ENCODE data around the gene STING1.

DNA sequence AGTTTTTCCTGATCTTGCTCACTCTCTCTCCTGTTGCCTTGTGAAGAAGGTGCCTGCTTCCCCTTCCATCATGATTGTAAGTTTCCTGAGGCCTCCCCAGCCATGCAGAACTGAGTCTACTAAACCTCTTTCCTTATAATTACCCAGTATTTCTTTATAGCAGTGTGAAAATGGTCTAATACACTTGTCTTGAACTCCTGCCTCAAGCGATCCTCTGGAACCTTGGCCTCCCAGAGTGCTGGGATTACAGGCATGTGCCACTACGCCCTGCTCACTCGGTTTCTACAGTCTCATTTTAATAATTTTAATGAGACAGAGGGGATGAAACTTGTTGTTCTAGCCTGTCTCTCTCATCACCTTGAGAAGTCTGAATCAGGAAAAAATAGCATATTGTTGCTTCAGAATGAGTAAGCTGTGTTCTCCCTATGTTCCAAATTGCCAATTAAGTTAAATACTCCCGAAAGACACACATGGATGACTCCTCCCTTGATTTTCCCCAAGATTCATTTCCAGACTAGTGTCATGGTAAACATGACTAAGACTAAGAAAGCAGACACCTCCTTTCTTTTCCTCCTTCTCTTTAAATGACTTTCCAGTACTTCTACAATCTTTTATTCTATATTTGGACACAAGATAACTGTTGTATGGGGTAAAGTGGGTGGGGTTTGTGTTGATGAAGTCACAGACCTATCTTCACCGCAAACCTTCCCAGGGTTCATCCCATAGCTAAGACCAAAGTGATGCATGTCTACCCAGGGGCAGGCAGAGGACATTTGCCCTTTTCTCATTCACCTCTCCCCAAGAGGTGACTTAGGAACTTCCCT, 35.4 kb downstream of the STING1 start:
- TF ChIP-seq EP300 (IDR thresholded peaks at IDR 0.05; ENCODE audit: borderline replicate concordance in 1 of 2, control insufficient read depth in 1 of 2, low read depth in 2 of 2, low read length in 2 of 2) (peak; percentile 94 to 97), YY1 (IDR thresholded peaks at IDR 0.05; ENCODE audit: low read depth, low read length) (no peak), ASH2L (IDR thresholded peaks at IDR 0.05; ENCODE audit: borderline replicate concordance, low read depth) (no peak), LARP7 (IDR thresholded peaks at IDR 0.05) (no peak), SRF (IDR thresholded peaks at IDR 0.05; ENCODE audit: low read depth in 2 of 2, low read length in 2 of 2) (peak in 1 of 2 experiments; percentile 84; a peak in 2 of 4 replicates), POLR2A (IDR thresholded peaks at IDR 0.05; ENCODE audit: low read depth, low read length) (no peak), ESRRA (IDR thresholded peaks at IDR 0.05; ENCODE audit: low read length) (no peak), EZH2 (IDR thresholded peaks at IDR 0.05; ENCODE audit: borderline replicate concordance, control insufficient read depth, low read depth, low read length) (no peak), ZNF274 (IDR thresholded peaks at IDR 0.05; ENCODE audit: insufficient read depth, insufficient read length) (no peak), BHLHE40 (IDR thresholded peaks at IDR 0.05; ENCODE audit: borderline replicate concordance in 1 of 2, low read depth in 2 of 2, low read length in 1 of 2) (peak; percentile 39 to 45; a peak in 3 of 4 replicates), ZNF24 (IDR thresholded peaks at IDR 0.05) (0 out of 2 replicates have a peak, but pooled peaks have one; percentile 47)
- TF ChIP-seq, protein P1, sequence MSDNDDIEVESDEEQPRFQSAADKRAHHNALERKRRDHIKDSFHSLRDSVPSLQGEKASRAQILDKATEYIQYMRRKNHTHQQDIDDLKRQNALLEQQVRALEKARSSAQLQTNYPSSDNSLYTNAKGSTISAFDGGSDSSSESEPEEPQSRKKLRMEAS (IDR thresholded peaks at IDR 0.05; ENCODE audit: low read depth, low read length), result no peak
- TF ChIP-seq, protein P2, sequence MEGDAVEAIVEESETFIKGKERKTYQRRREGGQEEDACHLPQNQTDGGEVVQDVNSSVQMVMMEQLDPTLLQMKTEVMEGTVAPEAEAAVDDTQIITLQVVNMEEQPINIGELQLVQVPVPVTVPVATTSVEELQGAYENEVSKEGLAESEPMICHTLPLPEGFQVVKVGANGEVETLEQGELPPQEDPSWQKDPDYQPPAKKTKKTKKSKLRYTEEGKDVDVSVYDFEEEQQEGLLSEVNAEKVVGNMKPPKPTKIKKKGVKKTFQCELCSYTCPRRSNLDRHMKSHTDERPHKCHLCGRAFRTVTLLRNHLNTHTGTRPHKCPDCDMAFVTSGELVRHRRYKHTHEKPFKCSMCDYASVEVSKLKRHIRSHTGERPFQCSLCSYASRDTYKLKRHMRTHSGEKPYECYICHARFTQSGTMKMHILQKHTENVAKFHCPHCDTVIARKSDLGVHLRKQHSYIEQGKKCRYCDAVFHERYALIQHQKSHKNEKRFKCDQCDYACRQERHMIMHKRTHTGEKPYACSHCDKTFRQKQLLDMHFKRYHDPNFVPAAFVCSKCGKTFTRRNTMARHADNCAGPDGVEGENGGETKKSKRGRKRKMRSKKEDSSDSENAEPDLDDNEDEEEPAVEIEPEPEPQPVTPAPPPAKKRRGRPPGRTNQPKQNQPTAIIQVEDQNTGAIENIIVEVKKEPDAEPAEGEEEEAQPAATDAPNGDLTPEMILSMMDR (IDR thresholded peaks at IDR 0.05 in 2 of 3, conservative IDR thresholded peaks at IDR 0.05 in 1 of 3; ENCODE audit: control insufficient read depth in 2 of 3, extremely low read depth in 1 of 3, insufficient read depth in 1 of 3, low read depth in 3 of 3, low read length in 3 of 3), result no peak
- TF ChIP-seq, protein P3, sequence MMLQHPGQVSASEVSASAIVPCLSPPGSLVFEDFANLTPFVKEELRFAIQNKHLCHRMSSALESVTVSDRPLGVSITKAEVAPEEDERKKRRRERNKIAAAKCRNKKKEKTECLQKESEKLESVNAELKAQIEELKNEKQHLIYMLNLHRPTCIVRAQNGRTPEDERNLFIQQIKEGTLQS (IDR thresholded peaks at IDR 0.05; ENCODE audit: borderline replicate concordance, extremely low read depth, low read depth, low read length), result no peak

Measured in GM12878 (cell line).